GM18951 (cell line): Measurements from ENCODE around the gene MORN1.

ENCODE experiments used
- POLR2A ChIP-seq: IDR thresholded peaks from 4 replicates; pipeline ENCODE4 v1.6.1; 2011; ENCODE audit warnings: mild to moderate bottlenecking; ENCODE audit not compliant: insufficient read length, insufficient read depth; ENCODE audit errors: extremely low read depth
- in situ Hi-C: fragments of 300-500 bp; cut with MboI; formaldehyde crosslinking; loops from one replicate; pipeline ENCODE4 v1.12.0; 2022; ENCODE audit warnings: low sequenced_read_pairs, mixed read lengths, inconsistent platforms; ENCODE audit not compliant: unreplicated experiment

MORN1 gene

GRCh38 chr1:2283371-2283990 is 107.9 kb downstream of the MORN1 start:
- no peak for TF ChIP-seq POLR2A
- in situ Hi-C loops = no loop called here

- no peak for TF ChIP-seq POLR2A
- in situ Hi-C loops = no loop called here
These were observed 108.6 kb downstream of the MORN1 start for GRCh38 chr1:2282556-2283270.

- in situ Hi-C loops = no loop called here
- TF ChIP-seq POLR2A = no peak
These were observed 111.5 kb downstream of the MORN1 start for GRCh38 chr1:2279817-2280216.

- in situ Hi-C loops = no loop called here
- TF ChIP-seq POLR2A = no peak
These were observed 112.1 kb downstream of the MORN1 start for GRCh38 chr1:2279210-2279639.

GRCh38 chr1:2278591-2279209 is 112.7 kb downstream of the MORN1 start:
- no peak for TF ChIP-seq POLR2A
- in situ Hi-C loops = no loop called here

GRCh38 chr1:2277741-2278488 is 113.4 kb downstream of the MORN1 start:
- in situ Hi-C loops = no loop called here
- TF ChIP-seq POLR2A = no peak

- no peak for TF ChIP-seq POLR2A
- in situ Hi-C loops = no loop called here
These were observed 114.4 kb downstream of the MORN1 start for GRCh38 chr1:2276803-2277580.

GRCh38 chr1:2275796-2276536 is 115.4 kb downstream of the MORN1 start:
- no peak for TF ChIP-seq POLR2A
- in situ Hi-C loops = no loop called here

- TF ChIP-seq POLR2A = no peak
- in situ Hi-C loops = no loop called here
These were observed 116.4 kb downstream of the MORN1 start for GRCh38 chr1:2274929-2275475.

- in situ Hi-C loops = no loop called here
- no peak for TF ChIP-seq POLR2A
These were observed 117.0 kb downstream of the MORN1 start for GRCh38 chr1:2274231-2274928.

- in situ Hi-C loops = no loop called here
These were observed 117.8 kb downstream of the MORN1 start for GRCh38 chr1:2273401-2274090.

More at GRCh38 chr1:2273401-2274090, 117.8 kb downstream of the MORN1 start:
- no peak for TF ChIP-seq POLR2A
